ENCODE data around the gene QARS1.

QARS1 gene

GRCh38 chr3:49134471-49135265, 30.1 kb upstream of the QARS1 start:
- in situ Hi-C loops (cut with HindIII; ENCODE audit: low sequenced_read_pairs): no loop called here
- DNase-seq (ENCODE audit: low read depth, low spot score): no peak
- TF ChIP-seq, protein P1, sequence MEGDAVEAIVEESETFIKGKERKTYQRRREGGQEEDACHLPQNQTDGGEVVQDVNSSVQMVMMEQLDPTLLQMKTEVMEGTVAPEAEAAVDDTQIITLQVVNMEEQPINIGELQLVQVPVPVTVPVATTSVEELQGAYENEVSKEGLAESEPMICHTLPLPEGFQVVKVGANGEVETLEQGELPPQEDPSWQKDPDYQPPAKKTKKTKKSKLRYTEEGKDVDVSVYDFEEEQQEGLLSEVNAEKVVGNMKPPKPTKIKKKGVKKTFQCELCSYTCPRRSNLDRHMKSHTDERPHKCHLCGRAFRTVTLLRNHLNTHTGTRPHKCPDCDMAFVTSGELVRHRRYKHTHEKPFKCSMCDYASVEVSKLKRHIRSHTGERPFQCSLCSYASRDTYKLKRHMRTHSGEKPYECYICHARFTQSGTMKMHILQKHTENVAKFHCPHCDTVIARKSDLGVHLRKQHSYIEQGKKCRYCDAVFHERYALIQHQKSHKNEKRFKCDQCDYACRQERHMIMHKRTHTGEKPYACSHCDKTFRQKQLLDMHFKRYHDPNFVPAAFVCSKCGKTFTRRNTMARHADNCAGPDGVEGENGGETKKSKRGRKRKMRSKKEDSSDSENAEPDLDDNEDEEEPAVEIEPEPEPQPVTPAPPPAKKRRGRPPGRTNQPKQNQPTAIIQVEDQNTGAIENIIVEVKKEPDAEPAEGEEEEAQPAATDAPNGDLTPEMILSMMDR (IDR thresholded peaks at IDR 0.05; ENCODE audit: low read depth, low read length): no peak
- H3K4me3 ChIP-seq (ENCODE audit: low read depth, low read length): no peak overlapping the region

- TF ChIP-seq, protein P1 (IDR thresholded peaks at IDR 0.05; ENCODE audit: low read depth, low read length): no peak
- DNase-seq (ENCODE audit: low read depth, low spot score): peak; percentile 93
- H3K4me3 ChIP-seq (ENCODE audit: low read depth, low read length): peak overlapping the region; percentile 81
- in situ Hi-C loops (cut with HindIII; ENCODE audit: low sequenced_read_pairs): no loop called here
Observed at GRCh38 chr3:49133226-49133951, 28.8 kb upstream of the QARS1 start.

- in situ Hi-C loops (cut with HindIII; ENCODE audit: low sequenced_read_pairs): no loop called here
- TF ChIP-seq, protein P1 (IDR thresholded peaks at IDR 0.05; ENCODE audit: low read depth, low read length): peak; percentile 25
- DNase-seq (ENCODE audit: low read depth, low spot score): peak; percentile 86
- peak within 1 kb of the TSS; percentile 81 for H3K4me3 ChIP-seq (ENCODE audit: low read depth, low read length)
Observed at GRCh38 chr3:49132437-49133225, 28.1 kb upstream of the QARS1 start, which contains the start of gene LAMB2. TSS of gene LAMB2 (minus strand) at chr3:49133050. CDS start at chr3:49132867, 183 bp downstream.

DNA sequence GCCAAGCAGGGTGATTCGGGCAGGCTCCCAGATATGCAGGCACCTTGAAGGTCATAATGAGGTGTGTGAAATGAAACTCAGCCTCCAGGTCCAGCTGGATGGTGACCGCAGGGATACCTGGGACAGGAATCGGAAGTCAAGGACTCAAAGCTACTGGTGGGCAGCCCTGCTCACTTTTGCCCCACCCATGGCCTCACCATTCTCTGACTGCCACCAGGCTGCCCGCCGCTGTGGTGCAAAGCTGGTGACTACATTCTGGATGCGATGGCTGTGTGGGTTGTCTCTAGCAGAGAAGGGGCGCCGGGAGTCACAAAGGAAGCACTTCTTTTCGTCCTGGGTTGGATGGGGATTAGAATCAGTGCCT, 27.5 kb upstream of the QARS1 start:
- H3K4me3 ChIP-seq (ENCODE audit: low read depth, low read length): peak overlapping the region; percentile 81
- TF ChIP-seq, protein P1 (IDR thresholded peaks at IDR 0.05; ENCODE audit: low read depth, low read length): no peak
- DNase-seq (ENCODE audit: low read depth, low spot score): no peak
- in situ Hi-C loops (cut with HindIII; ENCODE audit: low sequenced_read_pairs): no loop called here

DNA sequence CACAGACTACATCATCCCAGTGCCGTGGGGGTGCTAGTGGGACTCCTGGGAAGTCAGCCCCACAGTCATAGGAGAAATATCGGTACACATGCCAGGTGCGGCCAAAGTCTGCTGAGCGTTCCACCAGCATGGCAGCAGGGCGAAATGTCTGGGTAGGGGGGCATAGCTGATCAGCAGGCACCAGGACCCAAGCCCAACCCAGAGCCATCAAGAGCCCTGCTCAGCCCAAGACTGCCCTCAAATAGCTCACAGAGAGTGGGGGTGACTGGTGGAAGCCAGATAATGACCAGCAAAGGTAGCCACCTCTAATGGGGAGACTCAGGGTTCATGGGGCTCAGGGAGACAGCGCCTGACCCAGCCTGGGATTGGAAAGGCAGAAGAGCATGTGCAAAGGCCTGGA, 27.0 kb upstream of the QARS1 start:
- TF ChIP-seq, protein P1 (IDR thresholded peaks at IDR 0.05; ENCODE audit: low read depth, low read length): no peak
- in situ Hi-C loops (cut with HindIII; ENCODE audit: low sequenced_read_pairs): no loop called here
- peak overlapping the region; percentile 81 for H3K4me3 ChIP-seq (ENCODE audit: low read depth, low read length)
- no peak for DNase-seq (ENCODE audit: low read depth, low spot score)

GRCh38 chr3:49131040-49131439, 26.5 kb upstream of the QARS1 start:
- H3K4me3 ChIP-seq (ENCODE audit: low read depth, low read length): no peak overlapping the region
- DNase-seq (ENCODE audit: low read depth, low spot score): no peak
- in situ Hi-C loops (cut with HindIII; ENCODE audit: low sequenced_read_pairs): no loop called here
- TF ChIP-seq, protein P1 (IDR thresholded peaks at IDR 0.05; ENCODE audit: low read depth, low read length): no peak
